GM08714 (cell line): ENCODE results near the gene CDC42EP3.

Experiments used
- H3K4me3 ChIP-seq: fragments of 200-500 bp; sonication (Bioruptor generic); 2 replicates; pipeline ENCODE4 v1.5.1; 2014; ENCODE audit warnings: mild to moderate bottlenecking, low read length, inconsistent platforms
- ZNF274 ChIP-seq: IDR thresholded peaks from 2 replicates; pipeline ENCODE4 v1.6.1; 2012; ENCODE audit warnings: mild to moderate bottlenecking, low read depth, low read length

The CDC42EP3 gene

DNA sequence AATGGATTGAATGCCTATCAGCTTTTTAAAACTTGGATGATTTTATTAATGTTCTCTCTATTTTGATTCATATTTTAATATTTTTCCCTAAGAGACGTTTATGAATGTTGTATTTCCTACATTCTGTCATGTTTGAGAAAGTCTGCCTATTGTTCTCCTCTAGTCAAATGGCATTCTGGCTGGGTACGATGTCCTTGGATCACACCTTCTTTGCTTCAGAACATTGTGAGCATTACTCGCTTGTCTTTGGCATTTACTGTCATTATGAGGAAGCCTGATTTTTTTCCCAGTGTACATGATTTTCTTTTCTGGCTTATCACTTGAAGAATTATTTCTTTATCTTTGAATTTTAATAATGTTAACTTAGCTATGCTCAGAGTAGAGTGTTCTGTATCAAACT is 78.4 kb downstream of the CDC42EP3 start:
- TF ChIP-seq ZNF274: no peak
- no peak overlapping the region for H3K4me3 ChIP-seq
